T-helper 1 cell treated with Interleukin-12 subunit alpha and Interleukin-12 subunit beta and Interleukin-4 antibody, amounts not matched to agents 30 μg/mL and 1 μg/mL, for 36 hours (primary cell): ENCODE measurements around the gene CALR.
"Not testable (repeated sequence)": the region's sequence is repeated elsewhere in the genome, so short reads cannot be mapped to it uniquely, and the experiment has no call there.

ENCODE experiments used
- H3K27ac Mint-ChIP-seq: one replicate; pipeline ENCODE4 v1.8.0; 2021; ENCODE audit warnings: mild to moderate bottlenecking, mixed read lengths
- H3K27me3 Mint-ChIP-seq: one replicate; pipeline ENCODE4 v1.8.0; 2021; ENCODE audit warnings: low read depth, mixed read lengths
- H3K36me3 Mint-ChIP-seq: one replicate; pipeline ENCODE4 v1.8.0; 2021; ENCODE audit warnings: low read depth, mixed read lengths
- H3K4me1 Mint-ChIP-seq: one replicate; pipeline ENCODE4 v1.8.0; 2021; ENCODE audit warnings: low read depth, mixed read lengths
- H3K4me3 Mint-ChIP-seq: one replicate; pipeline ENCODE4 v1.8.0; 2021; ENCODE audit warnings: mild to moderate bottlenecking, moderate library complexity, mixed read lengths
- H3K9me3 Mint-ChIP-seq: one replicate; pipeline ENCODE4 v1.8.0; 2021; ENCODE audit warnings: mixed read lengths

CALR gene

DNA sequence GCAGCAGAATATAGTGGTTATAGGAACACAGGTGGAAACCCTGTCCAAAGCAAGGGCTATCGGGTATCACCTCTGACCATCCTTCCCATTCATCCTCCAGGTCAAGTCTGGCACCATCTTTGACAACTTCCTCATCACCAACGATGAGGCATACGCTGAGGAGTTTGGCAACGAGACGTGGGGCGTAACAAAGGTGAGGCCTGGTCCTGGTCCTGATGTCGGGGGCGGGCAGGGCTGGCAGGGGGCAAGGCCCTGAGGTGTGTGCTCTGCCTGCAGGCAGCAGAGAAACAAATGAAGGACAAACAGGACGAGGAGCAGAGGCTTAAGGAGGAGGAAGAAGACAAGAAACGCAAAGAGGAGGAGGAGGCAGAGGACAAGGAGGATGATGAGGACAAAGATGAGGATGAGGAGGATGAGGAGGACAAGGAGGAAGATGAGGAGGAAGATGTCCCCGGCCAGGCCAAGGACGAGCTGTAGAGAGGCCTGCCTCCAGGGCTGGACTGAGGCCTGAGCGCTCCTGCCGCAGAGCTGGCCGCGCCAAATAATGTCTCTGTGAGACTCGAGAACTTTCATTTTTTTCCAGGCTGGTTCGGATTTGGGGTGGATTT is 5.1 kb downstream of the CALR start:
- Mint-ChIP-seq H3K4me1 (peaks cover 52% of the 10 kb centered on the region), H3K27ac (peak overlapping the region; percentile 91), H3K36me3 (peaks cover 79% of the 10 kb centered on the region), H3K4me3 (peak overlapping the region; percentile 19), H3K9me3 (no peaks in the 10 kb centered on the region), H3K27me3 (no peaks in the 10 kb centered on the region)

DNA sequence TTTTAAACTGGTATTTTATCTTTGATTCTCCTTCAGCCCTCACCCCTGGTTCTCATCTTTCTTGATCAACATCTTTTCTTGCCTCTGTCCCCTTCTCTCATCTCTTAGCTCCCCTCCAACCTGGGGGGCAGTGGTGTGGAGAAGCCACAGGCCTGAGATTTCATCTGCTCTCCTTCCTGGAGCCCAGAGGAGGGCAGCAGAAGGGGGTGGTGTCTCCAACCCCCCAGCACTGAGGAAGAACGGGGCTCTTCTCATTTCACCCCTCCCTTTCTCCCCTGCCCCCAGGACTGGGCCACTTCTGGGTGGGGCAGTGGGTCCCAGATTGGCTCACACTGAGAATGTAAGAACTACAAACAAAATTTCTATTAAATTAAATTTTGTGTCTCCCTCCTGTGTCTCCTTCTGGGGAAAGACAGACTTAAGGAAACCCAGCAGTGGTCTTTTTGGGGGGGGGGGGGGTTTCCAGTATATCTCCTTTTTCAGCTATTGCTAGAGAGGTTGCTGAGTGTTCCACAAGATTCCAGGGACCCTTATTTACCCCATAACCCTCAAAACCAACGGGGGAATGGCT is 5.8 kb downstream of the CALR start:
- peaks cover 74% of the 10 kb centered on the region for H3K36me3 Mint-ChIP-seq
- peak overlapping the region; percentile 67 for H3K27ac Mint-ChIP-seq
- H3K4me1 Mint-ChIP-seq: peaks cover 50% of the 10 kb centered on the region
- H3K9me3 Mint-ChIP-seq: no peaks in the 10 kb centered on the region
- H3K4me3 Mint-ChIP-seq: no peak overlapping the region
- H3K27me3 Mint-ChIP-seq: no peaks in the 10 kb centered on the region

DNA sequence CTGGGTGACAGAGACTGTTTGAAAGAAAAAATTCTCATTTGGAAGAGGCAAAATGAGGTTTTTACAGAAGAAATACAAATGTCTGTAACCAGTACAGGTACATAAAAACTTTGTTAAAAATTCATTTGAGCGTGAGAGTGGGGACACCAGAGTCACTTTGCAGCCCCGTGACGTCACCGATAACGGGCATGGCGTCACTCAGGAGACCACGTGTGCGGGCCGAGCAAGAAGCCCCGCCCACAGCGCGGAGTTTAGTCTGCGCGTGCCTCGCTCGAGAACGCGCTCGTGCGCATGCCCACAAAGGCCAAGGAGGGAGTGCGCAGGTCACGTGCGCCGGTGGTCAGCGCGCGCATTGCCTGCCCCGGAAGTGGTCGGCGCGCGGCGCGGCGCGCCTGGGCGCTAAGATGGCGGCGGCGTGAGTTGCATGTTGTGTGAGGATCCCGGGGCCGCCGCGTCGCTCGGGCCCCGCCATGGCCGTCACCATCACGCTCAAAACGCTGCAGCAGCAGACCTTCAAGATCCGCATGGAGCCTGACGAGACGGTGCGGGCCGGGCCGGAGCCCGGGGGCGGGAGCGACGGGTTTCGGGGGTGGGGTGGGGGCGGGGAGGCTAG is 7.2 kb downstream of the CALR start, which contains the start of gene RAD23A:
TSS of gene RAD23A (plus strand) at position 384 of the 613 bp plus-strand sequence. CDS start at position 471, 87 bp downstream.
- H3K27me3 Mint-ChIP-seq: no peaks in the 10 kb centered on the region
- H3K36me3 Mint-ChIP-seq: peaks cover 68% of the 10 kb centered on the region
- peak within 1 kb of the TSS; percentile 89 for H3K4me3 Mint-ChIP-seq
- no peaks in the 10 kb centered on the region for H3K9me3 Mint-ChIP-seq
- peaks cover 37% of the 10 kb centered on the region for H3K4me1 Mint-ChIP-seq
- H3K27ac Mint-ChIP-seq: peak within 1 kb of the TSS; percentile 93

DNA sequence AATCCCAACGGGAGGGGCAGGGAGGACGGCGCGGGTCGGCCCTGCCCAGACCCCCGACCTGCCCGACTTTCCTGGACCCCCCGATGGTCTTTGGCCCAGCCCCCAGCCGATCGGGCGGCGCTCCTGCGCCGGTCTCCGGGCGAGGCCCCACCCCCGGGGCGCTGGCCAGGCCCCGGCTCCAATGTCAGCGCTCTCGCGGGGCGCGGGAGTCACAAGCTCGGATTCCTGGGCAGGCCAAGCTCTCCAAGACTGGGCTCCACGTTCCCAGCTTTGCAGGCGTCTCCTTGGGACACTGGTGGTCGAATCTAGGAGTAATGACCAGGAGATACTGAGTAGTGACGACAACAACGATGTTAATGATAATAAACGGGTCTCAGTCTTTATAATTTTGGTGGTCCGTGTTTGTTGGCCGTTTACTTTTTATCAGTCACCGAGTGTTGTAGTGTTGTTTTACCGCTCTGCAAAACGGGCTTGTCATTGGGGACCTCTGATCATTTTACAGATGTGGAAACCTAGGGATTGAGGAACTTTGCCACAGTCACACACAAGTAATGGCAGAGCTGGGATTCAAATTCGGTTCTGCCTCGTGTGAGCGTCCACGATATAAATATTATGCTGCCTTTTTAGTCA is 7.8 kb downstream of the CALR start:
- no peaks in the 10 kb centered on the region for H3K9me3 Mint-ChIP-seq
- H3K27me3 Mint-ChIP-seq: no peaks in the 10 kb centered on the region
- H3K4me3 Mint-ChIP-seq: peak overlapping the region; percentile 84
- peaks cover 33% of the 10 kb centered on the region for H3K4me1 Mint-ChIP-seq
- peaks cover 67% of the 10 kb centered on the region for H3K36me3 Mint-ChIP-seq
- peak overlapping the region; percentile 75 for H3K27ac Mint-ChIP-seq

DNA sequence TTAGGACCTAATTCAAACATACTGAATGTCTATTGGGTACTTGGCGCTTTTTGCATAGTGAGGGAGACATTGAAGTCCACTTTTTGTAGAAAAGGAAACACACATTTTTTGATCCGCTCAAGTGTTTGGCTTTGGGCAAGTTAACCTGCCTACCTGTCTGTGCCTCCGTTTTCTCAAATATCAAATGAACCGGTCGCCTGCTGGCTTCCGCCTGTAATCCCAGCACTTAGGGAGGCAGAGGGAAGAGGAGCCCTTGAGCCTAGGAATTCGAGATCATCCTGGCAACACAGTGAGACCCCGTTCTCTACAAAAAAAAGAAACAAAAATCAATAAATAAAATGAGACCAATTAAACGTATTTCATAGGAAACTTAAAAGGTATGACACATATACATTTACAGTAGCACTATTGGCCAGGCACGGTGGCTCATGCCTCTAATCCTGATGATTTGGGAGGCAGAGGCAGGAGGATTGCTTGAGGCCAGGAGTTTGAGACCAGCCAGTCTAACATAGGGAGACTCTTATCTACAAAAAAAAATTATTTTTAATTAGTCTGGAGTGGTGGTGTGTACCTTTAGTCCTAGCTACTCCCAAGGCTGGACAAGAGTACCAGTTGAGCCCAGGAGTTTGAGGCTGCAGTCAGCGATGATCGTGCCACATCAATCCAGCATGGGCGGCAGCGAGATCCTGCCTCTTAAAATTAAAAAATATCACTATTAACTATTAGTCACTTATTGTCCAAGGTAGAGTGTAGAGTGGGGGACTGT is 8.5 kb downstream of the CALR start:
- H3K27ac Mint-ChIP-seq: peak overlapping the region; percentile 75
- H3K27me3 Mint-ChIP-seq: no peaks in the 10 kb centered on the region
- H3K36me3 Mint-ChIP-seq: peaks cover 66% of the 10 kb centered on the region
- H3K4me3 Mint-ChIP-seq: peak overlapping the region; percentile 84
- no peaks in the 10 kb centered on the region for H3K9me3 Mint-ChIP-seq
- H3K4me1 Mint-ChIP-seq: peaks cover 33% of the 10 kb centered on the region

DNA sequence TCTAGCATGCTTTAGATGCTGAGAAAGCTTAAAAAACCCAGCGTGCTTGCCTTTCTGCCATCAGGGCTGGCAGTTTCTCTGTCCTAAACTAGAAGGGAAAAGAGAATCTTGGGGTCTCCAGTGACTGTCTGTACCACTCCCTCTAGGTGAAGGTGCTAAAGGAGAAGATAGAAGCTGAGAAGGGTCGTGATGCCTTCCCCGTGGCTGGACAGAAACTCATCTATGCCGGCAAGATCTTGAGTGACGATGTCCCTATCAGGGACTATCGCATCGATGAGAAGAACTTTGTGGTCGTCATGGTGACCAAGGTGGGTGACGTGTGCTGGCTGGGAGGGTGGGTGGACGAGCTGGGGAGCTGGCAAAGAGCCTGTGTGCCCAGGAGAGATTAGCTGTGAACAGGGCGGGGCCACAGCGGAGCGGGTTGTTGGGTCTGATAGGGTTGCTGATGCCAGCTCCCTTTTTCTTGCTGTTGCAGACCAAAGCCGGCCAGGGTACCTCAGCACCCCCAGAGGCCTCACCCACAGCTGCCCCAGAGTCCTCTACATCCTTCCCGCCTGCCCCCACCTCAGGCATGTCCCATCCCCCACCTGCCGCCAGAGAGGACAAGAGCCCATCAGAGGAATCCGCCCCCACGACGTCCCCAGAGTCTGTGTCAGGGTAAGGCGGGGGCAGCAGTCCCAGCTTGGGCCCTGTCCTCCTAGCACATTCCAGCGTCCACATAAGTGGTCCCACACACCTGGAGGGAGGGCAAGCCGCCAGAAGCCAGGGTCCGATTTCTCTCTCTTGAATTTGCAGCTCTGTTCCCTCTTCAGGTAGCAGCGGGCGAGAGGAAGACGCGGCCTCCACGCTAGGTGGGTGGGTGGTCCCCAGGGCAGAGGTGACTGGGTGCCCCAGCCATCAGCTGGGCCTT is 9.5 kb downstream of the CALR start:
- H3K27me3 Mint-ChIP-seq: no peaks in the 10 kb centered on the region
- peaks cover 31% of the 10 kb centered on the region for H3K4me1 Mint-ChIP-seq
- no peaks in the 10 kb centered on the region for H3K9me3 Mint-ChIP-seq
- H3K36me3 Mint-ChIP-seq: peaks cover 64% of the 10 kb centered on the region
- H3K27ac Mint-ChIP-seq: no peak overlapping the region
- no peak overlapping the region for H3K4me3 Mint-ChIP-seq

DNA sequence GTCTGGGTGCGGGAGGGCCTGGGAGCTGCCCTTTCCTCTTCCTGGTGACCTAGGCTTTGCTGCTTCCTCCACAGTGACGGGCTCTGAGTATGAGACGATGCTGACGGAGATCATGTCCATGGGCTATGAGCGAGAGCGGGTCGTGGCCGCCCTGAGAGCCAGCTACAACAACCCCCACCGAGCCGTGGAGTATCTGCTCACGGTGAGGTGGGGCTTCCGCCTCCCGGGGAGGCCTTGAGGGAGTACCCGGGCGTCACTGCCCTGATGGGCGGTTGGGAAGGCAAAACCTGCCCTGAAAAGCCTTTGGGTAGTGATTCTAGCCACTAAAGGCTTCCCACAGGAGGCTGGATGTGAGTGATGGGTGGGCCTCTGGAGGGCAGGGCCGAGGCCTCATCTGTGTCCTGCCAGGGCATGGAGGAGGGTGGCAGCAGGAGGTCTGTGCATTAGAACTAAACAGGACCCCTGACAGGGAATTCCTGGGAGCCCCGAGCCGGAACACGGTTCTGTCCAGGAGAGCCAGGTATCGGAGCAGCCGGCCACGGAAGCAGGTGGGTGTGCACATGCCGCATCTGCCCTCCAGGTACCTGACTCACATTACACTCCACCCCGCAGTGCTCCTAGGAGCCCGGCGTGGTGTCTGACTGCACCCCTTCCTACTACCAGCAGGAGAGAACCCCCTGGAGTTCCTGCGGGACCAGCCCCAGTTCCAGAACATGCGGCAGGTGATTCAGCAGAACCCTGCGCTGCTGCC is 10.4 kb downstream of the CALR start:
- H3K4me1 Mint-ChIP-seq: peaks cover 25% of the 10 kb centered on the region

DNA sequence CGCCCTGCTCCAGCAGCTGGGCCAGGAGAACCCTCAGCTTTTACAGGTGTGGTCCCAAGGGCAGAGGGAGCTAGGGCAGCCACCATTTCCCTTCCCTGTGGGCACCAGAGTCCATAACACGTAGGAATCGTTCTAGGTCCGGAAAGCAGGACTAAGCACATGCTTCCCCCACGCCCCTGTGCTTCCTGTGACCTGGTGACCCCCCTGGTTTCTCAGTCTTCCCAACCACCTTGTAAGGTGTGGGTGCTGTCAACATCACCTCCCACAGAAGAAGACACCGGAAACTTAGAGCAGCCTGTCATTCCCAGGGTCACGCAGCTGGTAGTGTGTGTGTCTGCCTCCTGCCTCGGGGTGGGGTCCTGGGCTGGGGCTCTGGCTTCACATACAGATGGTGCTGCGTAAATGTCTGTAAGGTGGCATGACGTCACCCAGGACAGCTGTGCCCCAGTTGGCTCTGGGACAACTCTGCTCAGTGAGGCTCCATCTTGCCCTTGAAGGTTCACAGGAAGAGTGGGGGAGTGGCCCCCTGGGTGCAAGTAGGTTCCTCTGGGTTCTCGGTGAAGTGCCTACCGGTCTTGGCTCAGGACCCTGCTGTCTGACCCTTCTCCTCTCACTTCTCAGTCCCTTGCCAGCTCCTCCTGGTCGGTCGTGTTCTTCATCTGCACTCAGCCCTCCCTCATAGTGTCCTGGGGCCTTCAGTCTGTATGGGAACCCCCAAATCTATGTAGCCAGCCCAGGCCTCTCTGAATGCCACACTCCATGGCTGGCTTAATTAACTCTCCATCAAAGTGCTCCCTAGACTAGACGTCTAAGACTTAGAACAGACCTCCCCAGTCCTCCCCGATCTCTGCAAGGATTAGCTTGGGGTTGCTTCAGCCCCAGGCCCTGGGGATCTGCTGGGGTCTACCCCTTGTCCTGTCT is 11.2 kb downstream of the CALR start:
- no peaks in the 10 kb centered on the region for H3K9me3 Mint-ChIP-seq
- peaks cover 59% of the 10 kb centered on the region for H3K36me3 Mint-ChIP-seq
- H3K4me3 Mint-ChIP-seq: no peak overlapping the region
- no peaks in the 10 kb centered on the region for H3K27me3 Mint-ChIP-seq
- H3K27ac Mint-ChIP-seq: peak overlapping the region; percentile 41
- H3K4me1 Mint-ChIP-seq: peaks cover 26% of the 10 kb centered on the region

More for the DNA sequence above, 10.4 kb downstream of the CALR start:
- Mint-ChIP-seq H3K36me3 (peaks cover 62% of the 10 kb centered on the region), H3K9me3 (no peaks in the 10 kb centered on the region), H3K27me3 (no peaks in the 10 kb centered on the region), H3K4me3 (no peak overlapping the region), H3K27ac (no peak overlapping the region)

DNA sequence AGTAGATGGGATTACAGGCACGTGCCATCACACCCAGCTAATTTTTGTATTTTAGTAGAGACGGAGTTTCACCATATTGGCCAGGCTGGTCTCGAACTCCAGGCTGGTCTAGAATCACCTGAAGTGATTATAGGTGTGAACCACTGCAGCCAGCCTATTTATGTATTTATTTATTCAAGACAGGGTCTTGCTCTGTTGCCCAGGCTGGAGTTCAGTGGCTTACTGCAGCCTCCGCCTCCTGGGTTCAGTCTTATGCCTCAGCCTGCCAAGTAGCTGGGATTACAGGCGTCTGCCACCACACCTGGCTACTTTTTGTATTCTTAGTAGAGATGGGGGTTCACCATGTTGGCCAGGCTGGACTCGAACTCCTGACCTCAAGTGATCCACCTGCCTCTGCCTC is 13.6 kb downstream of the CALR start:
- not testable (repeated sequence) for H3K4me3 Mint-ChIP-seq, H3K9me3 Mint-ChIP-seq, H3K27me3 Mint-ChIP-seq
- peaks cover 27% of the 10 kb centered on the region for H3K4me1 Mint-ChIP-seq
- H3K36me3 Mint-ChIP-seq: peaks cover 48% of the 10 kb centered on the region
- H3K27ac Mint-ChIP-seq: peak overlapping the region; percentile 45

DNA sequence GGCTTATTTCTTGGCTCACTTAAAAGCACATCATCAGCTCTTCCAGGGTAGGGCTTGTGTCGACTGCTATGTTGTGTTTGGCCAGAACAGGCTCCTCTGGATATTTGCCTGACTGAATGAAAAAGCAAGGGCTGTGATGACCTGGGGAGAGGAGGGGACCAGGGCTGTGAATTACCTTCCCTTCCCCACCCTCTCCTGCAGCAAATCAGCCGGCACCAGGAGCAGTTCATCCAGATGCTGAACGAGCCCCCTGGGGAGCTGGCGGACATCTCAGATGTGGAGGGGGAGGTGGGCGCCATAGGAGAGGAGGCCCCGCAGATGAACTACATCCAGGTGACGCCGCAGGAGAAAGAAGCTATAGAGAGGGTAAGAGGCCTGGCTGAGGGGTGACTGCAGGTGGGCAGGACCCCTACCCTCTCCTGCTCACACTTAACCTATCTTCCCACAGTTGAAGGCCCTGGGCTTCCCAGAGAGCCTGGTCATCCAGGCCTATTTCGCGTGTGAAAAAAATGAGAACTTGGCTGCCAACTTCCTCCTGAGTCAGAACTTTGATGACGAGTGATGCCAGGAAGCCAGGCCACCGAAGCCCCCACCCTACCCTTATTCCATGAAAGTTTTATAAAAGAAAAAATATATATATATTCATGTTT is 14.2 kb downstream of the CALR start:
- H3K27ac Mint-ChIP-seq: no peak overlapping the region
- no peak overlapping the region for H3K4me3 Mint-ChIP-seq
- peaks cover 46% of the 10 kb centered on the region for H3K36me3 Mint-ChIP-seq
- H3K27me3 Mint-ChIP-seq: no peaks in the 10 kb centered on the region
- peaks cover 26% of the 10 kb centered on the region for H3K4me1 Mint-ChIP-seq
- no peaks in the 10 kb centered on the region for H3K9me3 Mint-ChIP-seq

DNA sequence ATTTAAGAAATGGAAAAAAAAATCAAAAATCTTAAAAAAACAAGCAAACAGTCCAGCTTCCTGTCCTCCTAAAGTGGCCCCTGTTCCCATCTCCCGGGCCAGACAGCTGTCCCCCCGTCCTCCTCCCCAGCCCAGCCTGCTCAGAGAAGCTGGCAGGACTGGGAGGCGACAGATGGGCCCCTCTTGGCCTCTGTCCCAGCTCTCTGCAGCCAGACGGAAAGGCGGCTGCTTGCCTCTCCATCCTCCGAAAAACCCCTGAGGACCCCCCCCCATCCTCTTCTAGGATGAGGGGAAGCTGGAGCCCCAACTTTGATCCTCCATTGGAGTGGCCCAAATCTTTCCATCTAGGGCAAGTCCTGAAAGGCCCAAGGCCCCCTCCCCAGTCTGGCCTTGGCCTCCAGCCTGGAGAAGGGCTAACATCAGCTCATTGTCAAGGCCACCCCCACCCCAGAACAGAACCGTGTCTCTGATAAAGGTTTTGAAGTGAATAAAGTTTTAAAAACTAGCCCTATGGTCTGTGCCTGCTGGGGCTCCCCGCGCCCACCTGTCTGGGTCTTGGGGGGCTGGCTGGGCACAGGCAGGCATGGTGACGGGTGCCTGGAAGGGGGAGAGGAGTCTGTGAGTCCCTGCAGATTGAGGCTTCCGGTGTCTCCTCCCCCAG is 14.9 kb downstream of the CALR start:
- Mint-ChIP-seq H3K4me1 (peaks cover 23% of the 10 kb centered on the region), H3K27me3 (no peaks in the 10 kb centered on the region), H3K36me3 (peaks cover 41% of the 10 kb centered on the region), H3K9me3 (no peaks in the 10 kb centered on the region), H3K27ac (no peak overlapping the region), H3K4me3 (no peak overlapping the region)
